PFSK-1 (cell line): ENCODE measurements around the gene DKK1.

ENCODE experiments used
- FOXP2 ChIP-seq: optimal IDR thresholded peaks from 2 replicates; pipeline ENCODE3; 2011; ENCODE audit warnings: borderline replicate concordance, control low read depth, inconsistent platforms; ENCODE audit not compliant: insufficient read depth; ENCODE audit errors: extremely low read length, extremely low read depth
- POLR2AphosphoS5 ChIP-seq: IDR thresholded peaks from 2 replicates; pipeline ENCODE4 v1.6.1; 2012; ENCODE audit warnings: low read depth, mild to moderate bottlenecking, control low read depth, low read length, moderate library complexity
- SIN3A ChIP-seq: IDR thresholded peaks from 2 replicates; pipeline ENCODE4 v1.6.1; 2012; ENCODE audit warnings: mild to moderate bottlenecking, low read length, moderate library complexity, borderline replicate concordance; ENCODE audit not compliant: insufficient read depth
- TAF1 ChIP-seq: IDR thresholded peaks from 2 replicates; pipeline ENCODE4 v1.6.1; 2012; ENCODE audit warnings: low read length, control low read depth, borderline replicate concordance; ENCODE audit not compliant: insufficient read depth
- TF ChIP-seq, protein P1 (sequence below), 2 experiments: IDR thresholded peaks; 2 replicates each; pipeline versions ENCODE4 v1.6.1 to v1.8.0; 2011 to 2012; ENCODE audit warnings: low read depth in 2 of 2, low read length in 2 of 2, control low read depth in 1 of 2, inconsistent platforms in 1 of 2, mild to moderate bottlenecking in 1 of 2, moderate library complexity in 1 of 2; ENCODE audit not compliant: insufficient read depth in 1 of 2

The DKK1 gene

DNA sequence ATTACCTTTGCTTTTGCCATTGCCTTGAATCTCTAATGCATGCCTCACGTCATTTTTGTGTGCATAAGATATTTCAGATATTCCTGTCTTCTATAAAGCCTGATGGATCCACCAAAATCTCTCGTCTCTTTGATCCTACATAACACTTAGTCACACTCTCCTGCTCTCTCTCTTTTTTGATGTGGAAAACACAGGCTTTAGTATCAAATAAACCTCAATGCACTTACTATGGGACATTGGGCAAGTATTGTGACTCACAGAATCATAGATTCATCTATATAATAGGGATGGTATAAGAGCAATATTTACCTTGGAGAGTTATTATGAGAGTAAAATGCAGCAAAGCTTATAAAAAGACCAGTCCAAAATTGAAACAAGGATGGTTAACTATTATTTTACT lies 39.1 kb downstream of the DKK1 start:
- TF ChIP-seq SIN3A (no peak), TAF1 (no peak), FOXP2 (no peak), POLR2AphosphoS5 (no peak)
- TF ChIP-seq, protein P1, sequence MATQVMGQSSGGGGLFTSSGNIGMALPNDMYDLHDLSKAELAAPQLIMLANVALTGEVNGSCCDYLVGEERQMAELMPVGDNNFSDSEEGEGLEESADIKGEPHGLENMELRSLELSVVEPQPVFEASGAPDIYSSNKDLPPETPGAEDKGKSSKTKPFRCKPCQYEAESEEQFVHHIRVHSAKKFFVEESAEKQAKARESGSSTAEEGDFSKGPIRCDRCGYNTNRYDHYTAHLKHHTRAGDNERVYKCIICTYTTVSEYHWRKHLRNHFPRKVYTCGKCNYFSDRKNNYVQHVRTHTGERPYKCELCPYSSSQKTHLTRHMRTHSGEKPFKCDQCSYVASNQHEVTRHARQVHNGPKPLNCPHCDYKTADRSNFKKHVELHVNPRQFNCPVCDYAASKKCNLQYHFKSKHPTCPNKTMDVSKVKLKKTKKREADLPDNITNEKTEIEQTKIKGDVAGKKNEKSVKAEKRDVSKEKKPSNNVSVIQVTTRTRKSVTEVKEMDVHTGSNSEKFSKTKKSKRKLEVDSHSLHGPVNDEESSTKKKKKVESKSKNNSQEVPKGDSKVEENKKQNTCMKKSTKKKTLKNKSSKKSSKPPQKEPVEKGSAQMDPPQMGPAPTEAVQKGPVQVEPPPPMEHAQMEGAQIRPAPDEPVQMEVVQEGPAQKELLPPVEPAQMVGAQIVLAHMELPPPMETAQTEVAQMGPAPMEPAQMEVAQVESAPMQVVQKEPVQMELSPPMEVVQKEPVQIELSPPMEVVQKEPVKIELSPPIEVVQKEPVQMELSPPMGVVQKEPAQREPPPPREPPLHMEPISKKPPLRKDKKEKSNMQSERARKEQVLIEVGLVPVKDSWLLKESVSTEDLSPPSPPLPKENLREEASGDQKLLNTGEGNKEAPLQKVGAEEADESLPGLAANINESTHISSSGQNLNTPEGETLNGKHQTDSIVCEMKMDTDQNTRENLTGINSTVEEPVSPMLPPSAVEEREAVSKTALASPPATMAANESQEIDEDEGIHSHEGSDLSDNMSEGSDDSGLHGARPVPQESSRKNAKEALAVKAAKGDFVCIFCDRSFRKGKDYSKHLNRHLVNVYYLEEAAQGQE (IDR thresholded peaks at IDR 0.05; ENCODE audit: insufficient read depth in 1 of 2, low read depth in 2 of 2, low read length in 2 of 2), result no peak

- TF ChIP-seq TAF1 (no peak), POLR2AphosphoS5 (no peak), SIN3A (no peak), FOXP2 (no peak)
- TF ChIP-seq, protein P1 (IDR thresholded peaks at IDR 0.05; ENCODE audit: insufficient read depth in 1 of 2, low read depth in 2 of 2, low read length in 2 of 2), result no peak
Measured at GRCh38 chr10:52353960-52354394, 39.9 kb downstream of the DKK1 start.

DNA sequence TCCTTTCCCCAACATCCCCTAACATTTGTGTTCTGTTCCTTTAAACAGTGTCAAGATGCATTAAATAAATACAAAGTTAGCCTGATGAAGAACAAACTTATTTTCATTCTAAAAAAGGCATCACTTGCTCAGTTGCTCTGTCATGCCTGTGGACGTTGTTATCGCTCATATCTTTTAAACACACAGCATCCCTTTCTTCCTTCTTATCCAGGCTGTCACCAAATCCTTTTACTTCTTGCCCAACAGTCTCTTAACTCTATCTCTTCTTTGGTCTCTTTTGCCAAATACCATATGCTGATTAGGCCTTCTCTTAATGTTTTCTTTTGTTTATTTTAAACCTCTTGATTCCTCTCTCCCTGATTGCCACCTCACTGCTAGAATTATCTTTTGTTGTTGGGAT lies 43.9 kb downstream of the DKK1 start:
- TF ChIP-seq TAF1 (no peak), SIN3A (no peak), POLR2AphosphoS5 (no peak), FOXP2 (no peak)
- TF ChIP-seq, protein P1 (IDR thresholded peaks at IDR 0.05; ENCODE audit: insufficient read depth in 1 of 2, low read depth in 2 of 2, low read length in 2 of 2), result no peak

DNA sequence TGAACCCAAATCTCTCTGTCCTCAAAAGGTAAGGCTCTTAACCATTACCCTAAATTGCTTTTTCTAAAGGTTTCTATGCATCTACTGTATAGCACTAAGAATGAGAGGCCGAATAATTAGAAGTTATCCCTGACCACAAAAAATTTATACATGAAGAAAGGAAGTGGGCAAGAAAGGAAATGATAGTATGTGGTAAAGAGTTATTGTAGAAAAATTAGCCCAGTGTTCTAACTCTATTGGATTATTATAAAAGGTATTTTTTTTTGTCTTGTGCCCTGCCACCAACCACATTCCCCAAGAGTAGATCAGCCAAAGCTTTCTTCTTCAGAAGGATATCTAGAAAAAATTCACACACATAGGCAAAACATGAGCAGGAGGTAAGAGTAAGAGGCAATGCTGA lies 45.4 kb downstream of the DKK1 start:
- TF ChIP-seq SIN3A (no peak), POLR2AphosphoS5 (no peak), TAF1 (no peak), FOXP2 (no peak)
- TF ChIP-seq, protein P1 (IDR thresholded peaks at IDR 0.05; ENCODE audit: insufficient read depth in 1 of 2, low read depth in 2 of 2, low read length in 2 of 2), result no peak
